GM18907 (cell line): ENCODE data around the gene MST1R.

Experiments
- ATAC-seq: cut with Tn5 transposase; IDR thresholded peaks from one replicate; pipeline ENCODE4 v1.9.1; 2021; ENCODE audit warnings: mild to moderate bottlenecking, moderate library complexity; ENCODE audit not compliant: unreplicated experiment

Gene MST1R

DNA sequence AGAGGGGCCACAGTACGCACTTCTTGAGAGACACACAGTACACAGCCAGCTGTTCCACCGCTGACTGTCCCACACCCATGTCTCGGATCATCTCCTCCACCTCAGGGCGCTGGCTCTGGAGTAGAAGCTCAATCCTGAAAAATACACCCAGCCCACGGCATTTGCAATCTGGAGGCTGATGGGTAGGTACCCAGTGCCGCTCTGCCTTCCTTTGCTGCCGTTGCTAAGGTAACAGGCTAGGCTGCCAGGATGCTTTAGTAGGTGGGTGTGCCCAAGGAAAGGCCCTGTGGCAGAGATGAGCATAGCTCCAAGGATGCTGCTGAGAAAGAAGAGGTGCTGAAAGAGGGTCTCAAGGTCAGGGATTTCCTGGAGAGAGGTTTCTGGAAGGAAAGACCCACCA lies 61.9 kb downstream of the MST1R start:
- ATAC-seq = no peak

DNA sequence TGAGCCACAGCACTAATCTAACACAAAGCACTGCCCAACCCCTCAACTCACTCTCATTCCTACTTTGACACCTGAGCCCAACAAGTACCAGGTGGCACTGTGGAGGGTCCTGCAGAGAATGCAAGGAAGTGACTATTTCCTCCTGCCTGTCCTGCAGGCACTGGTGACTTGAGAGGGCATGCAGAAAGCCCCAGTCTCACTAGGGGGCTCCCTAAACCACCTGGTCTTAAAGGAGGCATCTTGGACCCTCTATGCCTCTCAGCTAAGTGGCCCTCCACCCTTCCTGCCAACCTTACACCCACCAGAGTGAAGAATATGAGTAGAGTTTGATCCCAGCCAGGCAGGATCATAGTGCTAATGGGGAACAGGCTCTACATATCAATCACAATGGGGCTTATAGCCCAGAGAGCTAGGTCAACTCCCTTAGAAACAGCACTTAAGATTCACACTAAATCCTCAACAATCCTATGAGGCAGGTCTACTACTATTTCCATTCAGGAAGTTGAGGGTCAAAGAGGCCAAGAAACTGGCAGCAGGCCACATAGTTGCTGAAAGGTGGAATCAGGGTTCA lies 62.5 kb downstream of the MST1R start:
- ATAC-seq = no peak

- no peak for ATAC-seq
Measured at GRCh38 chr3:49840388-49840787, 63.3 kb downstream of the MST1R start.

DNA sequence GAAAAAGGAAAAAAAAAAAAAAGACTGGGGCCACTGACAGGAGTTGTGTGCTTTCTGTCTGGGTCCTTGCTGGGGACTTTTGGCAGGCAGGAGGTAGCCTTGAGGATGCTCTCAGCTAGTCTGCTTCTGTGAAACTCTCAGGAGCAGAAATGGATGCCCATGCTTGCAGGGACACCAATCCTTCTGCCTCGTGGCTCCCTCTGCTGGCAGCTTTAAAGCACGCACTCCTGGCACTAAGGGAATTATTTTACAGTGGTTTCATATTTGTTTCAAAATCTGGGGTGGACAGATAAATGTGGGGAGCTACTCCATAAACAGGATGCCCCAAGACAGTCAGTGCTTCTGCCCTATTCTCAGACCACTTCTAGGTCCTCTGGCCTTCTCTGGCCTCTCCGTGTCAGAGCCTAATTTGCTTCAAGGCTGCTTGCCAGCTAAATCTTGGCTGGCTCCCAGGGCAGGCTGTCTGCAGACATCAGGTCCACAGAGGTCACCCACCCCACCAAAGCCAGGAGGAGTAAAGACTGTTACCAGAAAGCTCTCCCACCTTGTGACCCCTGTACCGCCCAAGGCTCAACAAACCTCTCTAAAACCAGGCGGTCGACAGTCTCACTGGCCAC lies 64.4 kb downstream of the MST1R start:
- no peak for ATAC-seq
